ENCODE data around the gene ARHGAP35.
"Not testable (repeated sequence)": the region's sequence is repeated elsewhere in the genome, so short reads cannot be mapped to it uniquely, and the experiment has no call there.

The ARHGAP35 gene

GRCh38 chr19:46882034-46882433 is 21.2 kb downstream of the ARHGAP35 start:
- no peak overlapping the region for H3K27ac ChIP-seq
- in situ Hi-C loops (cut with HindIII; ENCODE audit: low pct_ligation_motif_present, low sequenced_read_pairs) = no loop called here

GRCh38 chr19:46882751-46883150 is 22.0 kb downstream of the ARHGAP35 start:
- H3K27me3 ChIP-seq (replicated peaks); H3K27ac ChIP-seq; in situ Hi-C loops (cut with HindIII; ENCODE audit: low pct_ligation_motif_present, low sequenced_read_pairs): not testable (repeated sequence)

More at GRCh38 chr19:46882034-46882433, 21.2 kb downstream of the ARHGAP35 start:
- H3K4me3 ChIP-seq (ENCODE audit: low read depth, low read length) = no peak overlapping the region
- no peaks in the 10 kb centered on the region for H3K27me3 ChIP-seq (replicated peaks)
- no peak for DNase-seq
- H3K36me3 ChIP-seq (replicated peaks) = no peaks in the 10 kb centered on the region
- no peak for TF ChIP-seq CTCF (IDR thresholded peaks at IDR 0.05; ENCODE audit: low read depth, low read length, missing control alignments)

GRCh38 chr19:46885411-46885810 is 24.6 kb downstream of the ARHGAP35 start:
- no peak for TF ChIP-seq CTCF (IDR thresholded peaks at IDR 0.05; ENCODE audit: low read depth, low read length, missing control alignments)
- Histone ChIP-seq H3K4me3 (ENCODE audit: low read depth, low read length) (no peak overlapping the region), H3K27ac (no peak overlapping the region), H3K36me3 (replicated peaks) (no peaks in the 10 kb centered on the region), H3K27me3 (replicated peaks) (no peaks in the 10 kb centered on the region)
- no peak for DNase-seq
- in situ Hi-C loops (cut with HindIII; ENCODE audit: low pct_ligation_motif_present, low sequenced_read_pairs) = no loop called here

More at GRCh38 chr19:46882751-46883150, 22.0 kb downstream of the ARHGAP35 start:
- not testable (repeated sequence) for H3K4me3 ChIP-seq (ENCODE audit: low read depth, low read length); DNase-seq; H3K36me3 ChIP-seq (replicated peaks)

GRCh38 chr19:46886546-46887239 is 25.9 kb downstream of the ARHGAP35 start:
- H3K36me3 ChIP-seq (replicated peaks) = no peaks in the 10 kb centered on the region
- H3K27me3 ChIP-seq (replicated peaks) = no peaks in the 10 kb centered on the region
- in situ Hi-C loops (cut with HindIII; ENCODE audit: low pct_ligation_motif_present, low sequenced_read_pairs) = no loop called here
- H3K27ac ChIP-seq = peak overlapping the region; percentile 27
- TF ChIP-seq CTCF (IDR thresholded peaks at IDR 0.05; ENCODE audit: low read depth, low read length, missing control alignments) = no peak
- DNase-seq = no peak
- H3K4me3 ChIP-seq (ENCODE audit: low read depth, low read length) = no peak overlapping the region

- Histone ChIP-seq H3K27me3 (replicated peaks) (no peaks in the 10 kb centered on the region), H3K36me3 (replicated peaks) (no peaks in the 10 kb centered on the region), H3K27ac (no peak overlapping the region), H3K4me3 (ENCODE audit: low read depth, low read length) (no peak overlapping the region)
- DNase-seq = no peak
- in situ Hi-C loops (cut with HindIII; ENCODE audit: low pct_ligation_motif_present, low sequenced_read_pairs) = no loop called here
- TF ChIP-seq CTCF (IDR thresholded peaks at IDR 0.05; ENCODE audit: low read depth, low read length, missing control alignments) = no peak
These were observed 26.5 kb downstream of the ARHGAP35 start for GRCh38 chr19:46887240-46887782.

GRCh38 chr19:46890423-46891170 is 29.8 kb downstream of the ARHGAP35 start:
- Histone ChIP-seq H3K27ac (peak overlapping the region; percentile 5), H3K36me3 (replicated peaks) (no peaks in the 10 kb centered on the region), H3K4me3 (ENCODE audit: low read depth, low read length) (no peak overlapping the region), H3K27me3 (replicated peaks) (no peaks in the 10 kb centered on the region)
- in situ Hi-C loops (cut with HindIII; ENCODE audit: low pct_ligation_motif_present, low sequenced_read_pairs) = no loop called here
- DNase-seq = peak; percentile 64
- no peak for TF ChIP-seq CTCF (IDR thresholded peaks at IDR 0.05; ENCODE audit: low read depth, low read length, missing control alignments)

Measured in brain microvascular endothelial cell (primary cell).